SIG-M5 treated with dmso at 0.1 percent for 504 hours (cell line): ENCODE results near the gene CELF5.
"Not testable (repeated sequence)": the region's sequence is repeated elsewhere in the genome, so short reads cannot be mapped to it uniquely, and the experiment has no call there.

Source experiments
- DNase-seq: peaks from one replicate; lab custom pipeline; 2025; ENCODE audit not compliant: unreplicated experiment; lab: John Stamatoyannopoulos, UW

Gene CELF5

DNA sequence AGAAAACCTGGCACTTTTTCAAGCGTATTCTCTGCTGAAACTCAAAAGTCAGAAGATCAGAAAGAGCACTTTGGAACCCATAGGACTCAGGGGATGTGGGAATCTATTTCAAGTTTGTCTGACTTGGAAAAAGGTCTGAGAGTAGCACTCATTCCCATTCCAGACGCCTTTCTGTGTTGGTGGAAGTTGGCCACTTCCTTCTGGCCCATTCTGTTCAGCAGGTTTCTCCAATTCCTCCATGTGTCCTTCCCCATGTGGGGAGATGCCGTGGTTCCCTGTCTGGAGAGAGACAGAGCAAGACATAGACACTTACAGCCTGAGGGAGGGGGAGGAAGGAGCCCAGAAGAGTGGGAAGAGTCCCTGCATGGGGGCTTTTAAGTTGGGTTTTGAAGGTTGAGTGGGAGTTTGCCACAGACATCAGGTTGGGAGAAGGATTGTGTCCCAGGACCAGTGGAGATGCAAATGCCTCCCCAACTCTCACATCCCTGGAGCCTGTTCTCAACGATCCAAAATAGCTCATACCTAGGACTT, 48.0 kb downstream of the CELF5 start:
- DNase-seq = no peak

DNA sequence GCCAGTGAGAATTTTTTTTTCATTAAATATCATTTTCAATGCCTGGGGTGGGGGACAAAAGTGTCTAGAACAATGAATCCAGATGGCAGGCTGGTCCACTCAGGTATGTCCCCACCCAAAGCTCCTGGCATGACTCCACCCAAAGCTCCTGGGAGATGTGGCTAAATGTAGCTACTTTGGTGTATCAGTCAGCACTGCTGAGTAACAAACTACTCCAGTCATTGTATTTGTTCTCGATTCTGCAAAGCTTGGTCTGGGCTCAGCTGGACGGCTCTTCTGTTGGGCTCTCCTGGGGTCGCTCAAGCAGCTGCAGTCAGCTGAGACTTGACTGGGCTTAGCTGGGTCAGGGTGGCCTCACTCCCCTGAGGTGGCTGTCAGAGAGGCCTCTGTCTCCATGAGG, 48.5 kb downstream of the CELF5 start:
- no peak for DNase-seq

DNA sequence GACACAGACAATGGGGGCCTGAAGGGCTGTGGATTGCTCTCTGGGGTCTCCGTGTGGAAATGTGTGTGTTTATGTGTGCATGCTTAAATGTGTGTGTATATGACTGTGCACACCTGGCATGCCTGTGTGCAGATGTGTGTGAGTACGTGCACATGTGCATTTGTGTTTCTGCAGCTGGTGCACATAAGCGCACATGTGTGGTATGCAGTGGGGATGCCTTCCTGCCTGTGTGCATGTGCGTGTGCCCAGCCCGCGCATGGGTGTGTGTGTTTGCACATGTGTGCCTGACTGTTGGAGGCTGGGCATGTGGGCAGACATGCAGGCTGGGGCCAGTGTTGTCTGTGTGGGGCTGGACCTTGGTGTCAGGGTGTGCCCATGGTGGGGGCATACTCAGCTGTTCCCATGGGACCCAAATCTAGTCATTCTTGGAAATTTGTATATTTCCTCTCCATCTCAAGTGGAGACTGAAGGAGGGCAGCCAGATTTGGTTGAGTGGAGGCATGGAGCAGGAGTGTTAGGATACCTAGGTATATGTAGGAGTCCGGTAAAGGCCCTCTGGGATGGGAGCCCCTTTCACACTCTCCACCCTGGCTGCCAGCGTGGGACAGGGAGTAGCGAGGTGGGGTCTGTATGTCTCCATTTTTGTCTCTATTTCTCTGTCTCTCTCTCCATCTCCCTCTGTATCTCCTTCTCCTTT, 49.9 kb downstream of the CELF5 start:
- no peak for DNase-seq

DNA sequence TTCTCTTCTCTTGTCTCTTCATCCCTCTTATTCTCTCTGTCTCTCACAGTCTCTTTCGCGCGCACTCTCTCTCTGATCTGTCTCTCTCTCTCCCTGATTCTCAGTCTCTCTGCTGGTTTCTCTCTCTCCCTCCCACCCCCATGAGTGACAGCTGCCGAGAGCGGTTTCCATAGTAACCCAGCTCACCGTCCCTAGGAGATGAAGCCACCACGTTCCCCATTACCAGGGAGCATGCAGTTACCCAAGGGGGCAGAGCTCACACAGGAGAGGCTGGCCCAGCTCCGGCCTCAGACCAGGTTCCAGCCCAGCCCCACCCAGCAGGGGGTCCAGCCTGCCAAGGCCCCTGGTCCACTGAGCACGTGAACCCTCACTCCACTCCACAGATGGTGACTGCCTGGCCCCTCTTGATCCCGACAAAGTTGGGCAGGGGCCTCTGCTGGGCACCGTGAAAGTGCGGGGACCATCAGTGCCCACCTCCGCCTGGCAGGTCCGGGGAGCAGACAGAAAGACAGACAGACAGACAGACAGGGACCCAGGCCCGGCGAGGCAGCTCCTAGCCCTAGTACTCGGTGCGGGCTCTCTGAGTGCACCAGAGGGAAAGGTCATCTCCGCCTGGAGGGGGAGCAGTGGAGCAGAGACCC, 50.6 kb downstream of the CELF5 start:
- DNase-seq = no peak

DNA sequence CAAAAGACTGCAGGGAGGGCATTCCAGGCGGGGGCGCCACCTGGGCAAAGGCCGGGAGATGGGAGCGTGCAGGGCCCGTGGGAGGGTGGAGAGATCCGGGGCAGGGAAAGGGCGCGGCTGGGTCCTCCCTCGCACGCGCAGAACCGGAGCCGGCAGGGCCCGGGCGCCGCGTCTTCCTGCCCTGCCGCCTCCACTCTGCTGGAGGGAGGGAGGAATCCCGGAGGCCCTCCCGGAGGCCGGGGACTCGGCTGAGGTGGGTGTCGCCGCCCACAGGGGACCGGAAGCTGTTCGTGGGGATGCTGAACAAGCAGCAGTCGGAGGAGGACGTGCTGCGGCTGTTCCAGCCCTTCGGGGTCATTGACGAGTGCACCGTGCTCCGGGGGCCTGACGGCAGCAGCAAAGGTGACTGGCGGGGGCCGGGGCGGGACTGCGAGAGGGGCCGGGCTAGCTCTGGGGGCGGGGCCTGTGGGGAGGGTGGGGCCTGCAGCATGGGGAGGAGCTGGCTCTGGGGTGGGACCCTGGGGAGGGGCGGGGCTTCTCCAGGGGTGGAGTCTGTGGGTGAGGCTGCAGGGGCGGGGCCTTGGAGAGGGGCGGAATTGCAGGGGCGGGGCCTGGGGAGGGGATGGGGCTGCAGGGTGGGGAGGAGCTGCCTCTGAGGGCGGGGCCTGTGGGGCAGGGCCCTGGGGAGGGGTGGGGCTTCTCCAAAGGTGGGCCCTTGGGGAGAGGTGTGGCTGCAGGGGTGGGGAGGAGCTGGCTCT, 51.3 kb downstream of the CELF5 start:
- DNase-seq = peak; percentile 90

DNA sequence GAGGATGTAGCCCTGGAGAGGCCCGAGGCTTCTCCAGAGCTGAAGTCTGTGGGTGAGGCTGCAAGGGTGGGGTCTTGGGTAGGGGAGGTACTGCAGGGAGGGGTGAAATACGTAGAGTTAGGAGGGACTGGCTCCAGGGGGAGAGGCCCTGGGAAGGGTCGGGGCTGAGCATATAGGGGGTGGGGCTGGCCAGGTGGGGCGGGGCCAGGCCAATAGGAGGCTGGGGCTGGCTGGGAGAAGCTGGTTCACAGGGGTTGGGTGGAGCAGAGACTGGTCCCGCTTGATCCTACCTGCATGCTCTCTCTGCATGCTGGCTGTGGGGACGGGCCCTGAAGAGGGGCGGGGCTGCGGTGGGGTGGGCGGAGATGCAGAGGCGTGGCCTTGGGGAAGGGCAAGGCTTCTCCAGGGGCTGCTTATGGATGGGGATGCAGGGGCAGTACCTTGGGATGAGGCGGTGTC, 51.9 kb downstream of the CELF5 start:
- peak; percentile 80 for DNase-seq

DNA sequence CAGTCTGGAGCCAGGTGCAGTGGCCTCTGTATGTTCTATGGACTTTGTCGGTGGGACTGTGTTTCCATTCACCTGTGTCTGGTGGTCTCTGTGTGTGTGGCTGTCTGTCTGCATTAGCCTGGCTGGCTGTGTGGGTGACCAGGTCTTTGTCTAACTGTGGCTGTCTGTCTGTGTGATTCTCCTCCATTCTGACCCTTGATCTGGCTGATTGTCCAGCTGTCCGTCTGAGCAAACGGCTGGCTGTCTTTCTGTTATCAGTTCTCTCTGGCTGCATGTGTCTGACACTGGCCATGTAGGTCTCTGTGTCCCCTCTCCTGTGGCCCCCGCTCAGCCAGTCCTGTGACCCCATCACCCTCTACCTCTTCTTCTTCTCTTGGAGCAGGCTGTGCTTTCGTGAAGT, 53.2 kb downstream of the CELF5 start:
- DNase-seq = no peak

DNA sequence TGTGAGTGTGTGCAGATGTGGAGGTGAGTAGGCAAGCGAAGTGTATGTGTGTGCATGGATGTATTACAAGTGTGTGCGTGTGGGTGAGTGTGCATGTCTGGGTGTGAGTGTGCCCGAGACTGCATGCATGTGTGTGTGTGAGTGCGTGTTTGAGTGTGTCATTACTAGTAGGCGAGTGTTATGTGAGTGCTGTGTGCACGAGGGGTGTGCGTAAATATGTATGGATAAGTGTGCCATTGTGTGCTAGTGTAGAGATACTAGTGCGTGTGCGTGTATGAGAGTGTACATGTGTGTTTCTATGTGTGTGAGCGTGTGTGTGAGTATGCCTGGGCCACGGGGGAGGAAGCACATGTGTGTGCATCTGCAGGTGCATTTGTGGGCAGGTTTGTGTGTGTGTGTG, 53.8 kb downstream of the CELF5 start:
- DNase-seq = no peak

DNA sequence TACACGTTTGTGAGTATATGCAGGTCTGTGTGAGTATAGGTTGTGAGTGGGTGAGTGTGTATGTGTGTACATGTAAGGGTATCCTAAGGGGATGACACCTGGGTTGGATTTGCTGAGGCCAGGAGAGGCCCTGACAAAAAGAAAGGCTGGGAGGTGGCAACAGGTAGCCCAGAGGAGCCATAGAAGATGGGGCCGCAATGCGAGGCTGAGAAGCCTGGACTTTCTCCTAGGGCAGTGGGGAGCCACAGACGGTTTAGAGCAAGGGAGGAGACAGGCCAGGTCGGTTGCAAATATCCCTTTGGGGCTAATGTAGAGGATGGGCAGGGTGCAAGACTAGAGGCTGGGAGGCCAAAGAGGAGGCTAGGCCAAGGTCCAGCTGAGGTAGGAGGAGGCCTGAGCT, 54.3 kb downstream of the CELF5 start:
- no peak for DNase-seq

DNA sequence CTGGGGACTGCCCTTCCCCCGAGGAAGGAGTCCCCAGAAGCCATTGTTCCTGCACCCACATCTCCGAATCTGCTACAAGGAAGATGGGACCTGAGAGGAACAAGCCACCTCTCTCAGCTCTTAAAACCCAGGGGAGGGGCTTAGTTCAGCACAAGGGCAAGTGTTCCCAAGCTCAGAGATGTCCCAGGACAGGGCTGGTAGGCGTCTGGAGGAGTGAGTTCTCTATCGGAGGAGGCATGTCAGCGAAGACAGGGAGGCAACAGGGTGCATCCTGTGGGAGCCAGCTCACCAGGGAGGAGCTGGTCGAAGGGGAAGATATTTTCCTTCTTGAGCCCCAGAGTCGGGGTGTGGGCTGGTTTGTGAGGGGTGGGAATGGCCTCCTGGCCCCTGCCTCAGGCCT, 54.8 kb downstream of the CELF5 start:
- DNase-seq = no peak

DNA sequence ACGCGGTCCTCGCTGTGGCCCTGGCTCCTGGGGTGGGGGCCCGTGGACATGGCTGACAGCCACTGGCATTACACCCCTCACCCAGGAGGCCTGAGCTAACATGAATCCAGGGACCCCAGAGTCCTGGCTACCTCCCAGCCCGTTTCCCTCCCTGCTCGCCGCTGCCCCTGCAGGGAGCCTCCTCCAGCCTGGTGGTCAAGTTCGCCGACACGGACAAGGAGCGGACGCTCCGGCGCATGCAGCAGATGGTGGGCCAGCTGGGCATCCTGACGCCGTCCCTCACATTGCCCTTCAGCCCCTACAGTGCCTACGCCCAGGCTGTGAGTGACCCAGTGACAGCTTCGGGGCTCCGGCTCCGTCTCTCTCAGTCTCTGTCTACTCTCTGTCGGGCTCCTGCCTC, 56.6 kb downstream of the CELF5 start:
- DNase-seq = no peak

DNA sequence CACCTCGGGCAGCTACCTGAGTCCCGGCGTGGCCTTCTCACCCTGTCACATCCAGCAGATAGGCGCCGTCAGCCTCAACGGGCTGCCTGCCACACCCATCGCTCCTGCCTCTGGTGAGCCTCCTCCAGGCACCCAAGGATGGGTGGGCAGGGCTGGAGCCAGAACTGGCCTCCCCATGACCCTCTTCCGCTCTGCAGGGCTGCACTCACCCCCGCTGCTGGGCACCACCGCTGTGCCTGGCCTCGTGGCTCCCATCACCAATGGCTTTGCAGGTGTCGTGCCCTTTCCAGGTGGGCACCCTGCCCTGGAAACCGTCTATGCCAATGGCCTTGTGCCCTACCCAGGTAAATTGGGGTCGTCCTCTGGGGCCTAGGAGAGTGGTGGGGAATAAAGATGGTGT, 57.7 kb downstream of the CELF5 start:
- DNase-seq = no peak

DNA sequence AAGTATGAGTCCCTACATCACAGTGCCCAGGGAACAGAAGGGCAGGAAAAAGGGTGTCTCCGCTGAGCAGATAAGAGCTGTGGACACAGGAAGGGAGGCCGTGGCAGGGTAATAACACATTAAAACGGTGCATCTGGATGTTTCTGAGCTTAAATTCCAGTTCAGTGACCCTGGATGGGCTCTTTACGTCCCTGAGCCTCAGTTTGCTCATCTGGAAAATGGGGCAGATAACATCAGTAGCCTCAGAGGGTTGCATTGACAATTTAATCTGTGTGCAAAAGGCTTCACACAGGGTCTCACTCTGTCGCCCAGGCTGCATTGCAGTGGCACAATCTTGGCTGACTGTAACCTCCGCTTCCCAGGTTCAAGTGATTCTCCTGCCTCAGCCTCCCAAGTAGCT, 58.1 kb downstream of the CELF5 start:
- no peak for DNase-seq

DNA sequence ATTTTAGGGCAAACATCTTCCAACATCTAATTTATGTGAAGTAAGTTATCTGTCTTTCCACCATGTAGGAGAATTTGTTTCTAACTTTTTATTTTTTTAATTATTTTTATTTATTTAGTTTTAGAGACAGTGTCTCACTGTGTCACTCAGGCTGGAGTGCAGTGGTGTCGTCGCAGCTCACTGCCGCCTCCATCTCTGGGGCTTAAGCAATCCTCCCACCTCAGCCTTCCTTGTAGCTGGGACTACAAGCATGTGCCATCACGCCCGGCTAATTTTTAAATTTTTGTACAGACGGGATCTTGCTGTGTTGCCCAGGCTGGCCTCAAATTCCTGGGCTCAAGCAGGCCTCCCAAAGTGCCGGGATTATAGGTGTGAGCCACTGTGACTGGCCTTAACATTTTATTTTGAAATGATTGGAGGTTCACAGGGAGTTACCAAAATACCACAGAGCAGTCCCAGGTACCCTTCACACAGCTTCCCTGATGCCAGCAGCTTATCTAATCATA, 58.8 kb downstream of the CELF5 start:
- DNase-seq = no peak

DNA sequence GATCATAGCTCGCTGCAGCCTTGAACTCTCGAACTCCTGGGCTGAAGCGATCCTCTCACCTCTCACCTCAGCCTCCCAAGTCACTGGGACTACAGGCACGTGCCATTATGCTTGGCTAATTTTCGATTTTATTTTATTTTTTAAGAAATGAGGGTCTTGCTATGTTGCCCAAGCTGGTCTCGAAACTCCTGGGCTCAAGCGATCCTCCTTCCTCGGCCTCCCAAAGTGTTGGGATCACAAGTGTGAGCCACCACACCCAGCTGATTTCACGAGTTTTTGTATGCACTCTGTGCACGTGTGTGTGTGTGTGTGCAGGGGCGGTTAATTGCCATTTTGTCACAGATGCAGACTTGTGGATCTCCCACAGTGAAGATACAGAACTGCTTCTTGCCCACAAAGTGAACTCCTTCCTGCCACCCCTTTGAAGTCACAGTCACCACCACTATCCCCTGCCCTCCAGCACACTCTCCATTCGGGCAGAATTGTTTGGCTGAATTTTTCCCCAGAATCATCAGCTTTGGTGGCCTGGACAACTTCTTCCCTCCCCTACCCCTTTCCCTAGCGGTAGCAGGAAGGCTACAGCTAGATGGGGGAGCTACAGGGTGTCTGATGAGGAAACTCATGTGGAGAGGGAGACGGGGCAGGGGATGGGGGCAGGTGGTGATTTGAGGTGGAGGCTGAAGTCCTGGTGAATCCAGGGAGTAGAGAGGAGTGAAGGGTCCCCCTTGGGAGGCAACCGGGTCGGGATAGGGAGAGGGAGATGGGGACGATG, 59.6 kb downstream of the CELF5 start:
- no peak for DNase-seq

DNA sequence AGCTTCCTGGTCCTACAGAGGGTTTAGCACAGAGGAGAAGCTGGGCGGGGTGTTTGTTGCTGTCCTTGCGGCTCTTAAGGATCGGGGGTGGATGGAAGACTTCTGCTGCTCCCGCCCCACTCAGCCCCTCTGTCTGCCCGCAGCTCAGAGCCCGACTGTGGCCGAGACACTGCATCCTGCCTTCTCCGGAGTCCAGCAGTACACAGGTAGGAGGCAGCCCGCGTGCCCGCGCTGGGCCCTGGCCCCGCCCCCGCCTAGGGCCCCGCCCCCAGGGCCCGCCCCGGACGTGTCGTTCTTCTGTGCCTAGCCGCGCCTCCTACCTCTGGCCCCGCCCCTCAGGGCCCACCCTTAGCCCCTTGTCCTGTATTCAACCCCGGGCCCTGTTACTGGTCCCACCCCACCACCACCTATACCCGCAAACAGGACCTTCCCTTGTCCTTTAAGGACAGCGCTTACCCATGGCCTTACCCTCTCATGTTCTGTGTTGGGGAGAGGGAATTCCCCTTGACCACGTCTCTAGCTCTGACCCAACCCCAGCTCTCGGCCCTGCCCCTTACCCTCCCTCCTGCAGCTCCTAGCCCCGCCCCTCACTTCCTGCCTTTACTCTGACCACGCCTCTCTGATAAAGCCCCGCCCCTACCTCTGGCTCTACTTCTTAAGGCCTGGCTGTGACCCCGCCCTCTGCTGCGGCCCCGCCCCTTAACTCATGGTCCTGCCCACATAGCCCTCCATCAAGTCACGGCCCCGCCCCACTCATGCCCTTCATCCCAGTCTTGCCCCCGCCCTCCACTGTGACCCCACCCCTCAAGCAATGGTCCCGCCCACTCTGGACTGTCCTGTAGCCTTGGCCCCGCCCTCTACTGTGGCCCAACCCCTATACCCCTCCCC, 60.5 kb downstream of the CELF5 start:
- DNase-seq = peak; percentile 56

DNA sequence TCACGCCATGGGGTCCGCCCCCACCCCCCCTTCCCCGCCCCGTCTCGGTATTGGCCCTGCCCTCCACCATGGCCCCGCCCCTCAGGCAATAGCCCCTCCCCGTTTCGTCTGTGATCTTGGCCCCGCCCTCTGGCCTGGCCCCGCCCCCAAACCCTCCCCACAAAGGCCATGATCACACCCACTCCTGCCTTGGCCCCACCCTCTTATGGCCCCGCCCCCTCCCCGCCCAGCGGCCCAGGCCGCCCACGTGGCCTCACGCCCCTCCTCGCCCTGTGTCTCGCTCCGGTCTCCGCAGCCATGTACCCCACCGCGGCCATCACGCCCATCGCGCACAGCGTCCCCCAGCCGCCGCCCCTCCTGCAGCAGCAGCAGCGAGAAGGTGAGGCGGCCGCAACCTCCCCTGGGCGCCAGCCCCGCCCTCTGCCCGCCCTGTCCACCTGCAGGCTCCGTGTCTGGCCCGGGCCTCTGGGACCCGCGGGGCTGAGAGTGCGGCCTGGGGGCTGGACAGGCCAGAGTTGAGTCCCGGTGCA, 61.3 kb downstream of the CELF5 start:
- DNase-seq = no peak

DNA sequence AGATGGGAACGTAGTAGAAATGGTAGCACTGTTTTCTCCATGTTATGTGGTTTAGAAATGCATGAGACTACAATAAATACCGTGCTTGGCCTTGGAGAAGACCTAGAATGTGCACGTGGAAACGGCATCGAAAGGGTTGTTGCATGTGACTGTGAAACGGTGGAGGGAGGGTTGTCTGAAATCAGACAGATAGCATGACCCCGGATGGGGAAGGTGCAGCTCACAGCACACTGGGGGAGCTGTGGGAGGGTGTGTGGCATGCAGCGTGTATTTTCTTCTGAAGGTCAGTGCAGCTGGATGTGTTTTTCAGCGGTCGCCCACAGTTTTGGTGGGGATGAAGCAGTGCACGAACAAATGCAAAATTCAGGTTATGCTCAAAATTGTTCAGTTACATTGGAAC, 63.4 kb downstream of the CELF5 start:
- DNase-seq = no peak

DNA sequence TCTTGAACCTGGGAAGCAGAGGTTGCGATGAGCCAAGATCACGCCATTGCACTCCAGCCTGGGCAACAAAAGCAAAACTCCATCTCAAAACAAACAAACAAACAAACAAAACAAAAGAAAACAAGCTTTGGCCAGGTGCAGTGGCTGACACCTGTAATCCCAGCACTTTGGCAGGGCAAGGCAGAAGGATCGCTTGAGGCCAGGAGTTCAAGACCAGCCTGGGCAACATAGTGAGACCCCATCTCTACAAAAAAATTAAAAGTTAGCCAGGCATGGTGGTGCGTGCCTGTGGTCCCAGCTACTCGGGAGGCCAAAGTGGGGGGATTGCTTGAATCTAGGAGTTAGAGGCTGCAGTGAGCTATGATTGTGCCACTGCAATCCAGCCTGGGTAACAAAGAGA, 64.0 kb downstream of the CELF5 start:
- DNase-seq = not testable (repeated sequence)
